ENCODE data around the gene FASTK. TPM values are rescaled to one million over a fixed set of nuclear protein-coding genes. Genes with fewer than 3 reads are reported as not detected.
A peak's percentile ranks its signal among the peaks of the same experiment; 100 is the strongest.

FASTK gene
- total and polyA plus RNA-seq, 2 of the 4 experiments (the other 2 are of a cell fraction): 53.8 to 115 TPM

- Histone ChIP-seq H3K56ac (ENCODE audit: extremely low read depth, insufficient read depth, low read length) (peak overlapping the region; percentile 87), H2AFZ (replicated peaks; ENCODE audit: low read length, poor library complexity) (peak overlapping the region; percentile 95), H4K91ac (ENCODE audit: insufficient read depth, low read depth, low read length) (peak overlapping the region; percentile 56), H4K8ac (ENCODE audit: low read depth in 2 of 2, low read length in 2 of 2) (peak overlapping the region in 1 of 2 experiments; percentile 56; a peak in 2 of 4 replicates), H2AK9ac (replicated peaks; ENCODE audit: low read depth, low read length, poor library complexity) (peak overlapping the region; percentile 100), H3K18ac (ENCODE audit: low read depth, low read length) (peak overlapping the region; percentile 22; the same call in 1 of the 2 replicates), H4K20me1 (ENCODE audit: insufficient read depth, low read length) (peaks cover 28% of the 10 kb centered on the region), H2BK20ac (ENCODE audit: low read depth, low read length) (no peak overlapping the region), H3K9me1 (ENCODE audit: insufficient read depth, low read length) (peaks cover 12% of the 10 kb centered on the region; the same call in 1 of the 2 replicates), H2BK15ac (ENCODE audit: low read depth, low read length) (0 out of 3 replicates have a peak overlapping the region, but pooled peaks have one; percentile 15), H4K5ac (ENCODE audit: low read depth, low read length) (peak overlapping the region; percentile 26; the same call in 1 of the 2 replicates), H3K4me2 (ENCODE audit: low read depth, low read length) (peak overlapping the region; percentile 99), H3K27me3 (ENCODE audit: control insufficient read depth, insufficient read depth, low read length) (no peaks in the 10 kb centered on the region), H3K4me3 (ENCODE audit: insufficient read depth, low read depth, low read length) (peak overlapping the region; percentile 94), H3K14ac (replicated peaks; ENCODE audit: low read depth, low read length) (peak overlapping the region; percentile 81), H2BK120ac (ENCODE audit: low read depth, low read length) (peak overlapping the region; percentile 48; the same call in 1 of the 2 replicates), H2BK5ac (ENCODE audit: low read depth, low read length, poor library complexity, severe bottlenecking) (peak overlapping the region; percentile 95), H3K36me3 (ENCODE audit: control insufficient read depth, insufficient read depth, low read length) (peaks cover 8% of the 10 kb centered on the region), H3K9ac (ENCODE audit: low read depth, low read length) (peak overlapping the region; percentile 84), H3K23ac (ENCODE audit: low read depth, low read length) (peak overlapping the region; percentile 87; the same call in 1 of the 2 replicates), H3K4me1 (ENCODE audit: control insufficient read depth, insufficient read depth, low read length) (peaks cover 43% of the 10 kb centered on the region), H3K4ac (ENCODE audit: low read depth, low read length) (peak overlapping the region; percentile 66), H2AK5ac (ENCODE audit: low read depth, low read length) (peak overlapping the region; percentile 96), H3K27ac (ENCODE audit: insufficient read depth, low read length) (peak overlapping the region; percentile 97), H3K79me1 (ENCODE audit: low read depth in 1 of 2, low read length in 2 of 2) (peaks cover 24 to 68% of the 10 kb centered on the region in 2 experiments), H3K9me3 (ENCODE audit: control insufficient read depth, insufficient read depth, low read length) (no peaks in the 10 kb centered on the region)
- intact Hi-C loops (cut with micrococcal nuclease): loop anchor here (1.0 kb wide), 1 partner anchor 51 kb away; no protein-coding TSS in a partner anchor
- BruUV-seq (replicated peaks): no TSS peak
- dilution Hi-C loops (cut with HindIII; ENCODE audit: low sequenced_read_pairs, unreplicated experiment): no loop called here
- CTCF ChIA-PET: no interaction called here
- ATAC-seq (ENCODE audit: low read depth) (no peak), DNase-seq (no peak)
- WGBS, 2 experiments (ENCODE audit: extremely low coverage in 2 of 2, insufficient read length in 1 of 2): no CpG with 5 or more reads among the region's 17 CpGs
- TF ChIP-seq RFX5 (IDR thresholded peaks at IDR 0.05; ENCODE audit: low read depth, low read length) (no peak), RAD21 (IDR thresholded peaks at IDR 0.05; ENCODE audit: low read length) (no peak), RCOR1 (IDR thresholded peaks at IDR 0.05; ENCODE audit: insufficient replicate concordance, low read length) (no peak), BHLHE40 (IDR thresholded peaks at IDR 0.05; ENCODE audit: low read depth, low read length) (no peak), SMC3 (IDR thresholded peaks at IDR 0.05; ENCODE audit: low read depth, low read length) (no peak), CHD1 (IDR thresholded peaks at IDR 0.05; ENCODE audit: low read depth, low read length) (no peak), FOS (IDR thresholded peaks at IDR 0.05; ENCODE audit: low read depth, low read length) (no peak), MAZ (IDR thresholded peaks at IDR 0.05; ENCODE audit: borderline replicate concordance, low read depth, low read length) (no peak)
- POLR2A ChIA-PET (ENCODE audit: unreplicated experiment): no interaction called here
- in situ Hi-C loops (cut with MboI; ENCODE audit: low sequenced_read_pairs): no loop called here
Observed at GRCh38 chr7:151060113-151060415, 20.5 kb downstream of the FASTK start.
